Fibroblast of skin of right biceps (primary cell): ENCODE data around the gene GTPBP8.

Experiments used
- DNase-seq: peaks from one replicate; pipeline ENCODE4 v3.0.0-alpha.2; 2013

The GTPBP8 gene

DNA sequence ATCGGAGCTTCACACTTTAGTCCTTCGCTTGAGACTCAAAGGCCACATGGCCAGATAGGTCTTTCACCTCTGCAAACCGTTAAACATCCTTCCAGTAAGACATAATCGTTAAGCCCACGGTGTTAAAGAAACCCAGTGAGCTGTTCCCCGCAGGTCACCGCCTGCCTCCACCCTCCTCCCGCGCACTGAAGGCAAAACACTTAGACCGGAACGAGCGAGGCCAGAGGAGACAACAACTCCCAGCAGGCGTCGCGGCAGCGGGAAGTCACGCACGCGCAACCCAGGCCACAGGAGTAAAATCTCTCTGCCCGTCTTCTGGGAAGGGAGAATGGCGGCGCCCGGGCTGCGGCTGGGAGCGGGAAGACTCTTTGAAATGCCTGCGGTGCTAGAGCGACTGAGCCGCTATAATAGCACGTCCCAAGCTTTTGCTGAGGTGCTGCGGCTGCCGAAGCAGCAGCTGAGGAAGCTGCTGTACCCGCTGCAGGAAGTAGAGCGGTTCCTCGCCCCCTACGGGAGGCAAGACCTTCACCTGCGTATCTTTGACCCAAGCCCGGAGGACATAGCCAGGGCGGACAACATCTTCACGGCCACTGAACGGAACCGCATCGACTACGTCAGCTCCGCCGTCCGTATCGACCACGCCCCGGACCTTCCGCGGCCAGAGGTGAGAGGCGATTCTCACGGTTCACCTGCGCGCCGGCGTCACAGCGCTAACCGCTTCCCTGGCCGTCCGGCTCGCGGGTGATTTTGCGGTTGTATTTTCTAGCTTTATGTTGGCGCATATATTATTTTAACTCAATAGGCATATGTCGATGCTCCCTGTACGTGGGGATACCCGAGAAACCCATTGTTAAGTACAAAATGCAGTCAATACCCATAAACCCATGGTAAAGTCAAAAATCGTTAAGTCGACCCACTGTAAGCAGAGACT is at the start of gene GTPBP8:
Gene GTPBP8, plus strand, starts transcription at position 313 of the 931 bp plus-strand sequence. Its CDS starts 16 bp downstream, at position 329.
- DNase-seq = peak; percentile 87

DNA sequence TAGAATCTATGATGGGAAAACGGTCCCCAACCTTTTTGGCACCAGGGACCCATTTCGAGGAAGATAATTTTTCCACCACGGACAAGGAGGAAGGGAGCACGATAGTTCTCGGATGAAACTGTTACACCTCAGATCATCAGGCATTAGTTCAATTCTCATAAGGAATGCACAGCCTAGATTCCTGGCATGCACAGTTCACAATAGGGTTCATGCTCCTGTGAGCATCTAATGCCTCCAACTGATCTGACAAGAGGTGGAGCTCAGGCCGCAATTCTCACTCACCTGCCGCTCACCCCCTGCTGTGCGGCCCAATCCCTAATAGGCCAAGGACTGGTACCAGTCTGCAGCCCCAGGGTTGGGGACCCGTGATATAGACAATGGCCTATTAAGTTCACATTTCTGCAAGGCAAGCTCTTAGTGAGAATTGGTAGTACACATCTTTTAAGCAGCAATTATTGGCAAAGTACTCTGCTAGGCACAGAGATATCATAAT is 42.4 kb upstream of the GTPBP8 start:
- no peak for DNase-seq

- DNase-seq = no peak
Measured at GRCh38 chr3:112956351-112956750, 34.4 kb upstream of the GTPBP8 start.

- no peak for DNase-seq
Measured at GRCh38 chr3:112958811-112959560, 31.8 kb upstream of the GTPBP8 start.

GRCh38 chr3:112963683-112964082 is 27.1 kb upstream of the GTPBP8 start:
- DNase-seq = no peak

DNA sequence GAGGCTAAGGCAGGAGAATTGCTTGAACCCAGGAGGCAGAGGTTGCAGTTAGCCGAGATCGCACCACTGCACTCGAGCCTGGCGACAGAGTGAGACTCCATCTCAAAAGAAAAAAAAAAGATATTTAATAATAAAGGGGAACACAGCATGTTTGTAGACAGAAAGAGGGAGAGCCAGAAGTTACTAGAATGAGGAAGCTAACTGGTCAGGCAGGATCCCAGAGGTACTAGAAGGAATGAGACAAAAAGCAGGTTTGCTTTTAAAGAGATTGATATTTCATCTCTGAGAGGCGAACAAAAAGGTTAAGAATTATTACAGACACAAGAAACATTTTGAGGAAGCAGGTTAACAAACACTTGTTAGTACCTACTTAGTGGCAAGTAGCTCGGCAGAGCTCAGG is 25.1 kb upstream of the GTPBP8 start:
- DNase-seq = no peak

DNA sequence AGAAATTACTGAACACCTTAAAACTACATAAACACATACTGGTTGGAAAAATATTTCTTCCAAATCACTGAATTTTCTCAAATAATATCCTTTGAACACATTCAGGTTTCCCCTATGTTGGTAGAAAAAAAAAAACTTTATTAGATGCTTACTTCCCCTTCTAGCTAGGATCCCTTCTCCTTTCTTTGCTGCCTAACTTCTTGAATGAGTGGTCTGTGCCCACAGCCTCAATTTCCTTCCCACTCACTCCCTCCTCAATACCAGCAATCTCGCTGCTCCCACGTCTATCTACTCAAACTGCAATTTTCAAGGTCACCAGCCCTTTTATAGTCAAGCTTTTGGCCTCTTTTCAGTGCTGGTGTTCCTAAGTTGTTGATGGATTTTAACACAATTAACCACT is 24.2 kb upstream of the GTPBP8 start:
- DNase-seq = no peak

DNA sequence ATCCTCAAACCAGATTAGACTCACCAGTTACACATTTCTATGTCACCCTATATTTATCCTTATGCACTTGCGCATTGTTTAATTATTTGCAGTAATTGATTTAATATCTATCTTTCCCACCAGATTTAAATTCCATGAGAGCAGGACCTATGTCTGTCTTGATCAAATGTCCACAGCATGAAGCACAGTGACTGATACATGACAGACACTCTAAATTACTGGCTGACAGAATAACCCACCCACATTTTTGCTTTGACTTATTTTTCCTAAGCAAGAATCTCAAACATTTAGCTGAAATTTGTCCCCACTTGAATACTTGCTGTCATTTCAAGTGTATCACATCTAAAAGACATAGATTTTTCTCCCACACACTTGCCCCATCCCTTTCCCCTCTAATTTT is 23.4 kb upstream of the GTPBP8 start:
- no peak for DNase-seq

- no peak for DNase-seq
Measured at GRCh38 chr3:112967828-112968227, 23.0 kb upstream of the GTPBP8 start.

DNA sequence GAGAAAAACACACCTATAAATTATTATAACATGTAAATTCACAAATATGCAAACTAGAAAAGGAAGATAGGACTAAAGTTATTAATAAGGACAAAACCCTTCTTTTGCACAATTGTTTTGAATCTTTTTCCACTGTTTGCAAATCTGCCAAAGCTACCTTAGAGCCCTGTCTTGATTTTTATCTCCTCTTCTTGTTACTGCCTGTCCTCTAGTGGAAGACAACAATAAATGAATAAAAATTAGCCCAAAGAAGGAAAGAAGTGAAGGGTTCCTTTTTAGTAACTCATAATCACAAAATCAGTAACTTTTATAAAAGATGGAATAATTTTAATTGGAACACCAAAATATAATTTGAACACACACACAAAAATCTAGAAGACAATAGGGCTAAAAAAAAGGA is 18.6 kb upstream of the GTPBP8 start:
- DNase-seq = no peak

DNA sequence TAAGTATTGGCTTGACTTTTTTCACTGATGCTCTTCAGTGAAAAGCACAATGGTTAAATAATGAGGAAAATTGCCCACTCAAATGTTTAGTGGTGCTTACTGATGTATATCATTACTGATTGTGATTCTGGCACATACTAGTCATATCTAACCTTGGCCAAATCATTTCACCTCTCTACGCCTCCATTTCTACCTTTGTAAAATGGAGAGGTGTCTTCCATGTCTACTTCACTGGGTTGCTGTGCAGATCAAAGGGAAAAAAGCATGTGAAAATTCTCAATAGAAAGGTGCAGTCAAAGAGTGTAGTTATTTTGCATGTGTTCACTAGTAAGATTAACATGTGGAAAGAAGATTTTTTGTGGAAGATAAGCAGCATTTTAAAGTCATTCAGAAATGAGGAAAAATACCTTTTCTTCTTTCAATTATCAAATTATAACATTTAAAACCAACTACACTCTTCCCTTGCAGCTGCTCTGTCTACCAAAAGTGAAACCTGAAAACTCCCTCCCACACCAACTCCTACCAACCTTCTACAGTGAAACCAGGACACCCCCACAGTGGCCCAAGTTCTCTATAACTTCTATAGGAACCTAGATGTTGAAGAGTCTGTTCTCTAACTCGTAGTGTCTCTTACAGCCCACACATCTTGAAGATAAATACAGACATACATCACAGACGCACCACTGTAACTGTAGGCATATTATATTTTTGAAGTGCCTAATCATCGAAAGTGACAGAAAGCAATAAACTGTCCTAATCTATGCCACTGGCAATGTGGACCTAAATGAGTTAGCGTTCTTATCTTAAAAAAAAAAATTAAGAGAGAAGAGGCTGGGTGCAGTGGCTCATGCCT is 17.2 kb upstream of the GTPBP8 start:
- DNase-seq = no peak

- DNase-seq = no peak
Measured at GRCh38 chr3:112974178-112974517, 16.6 kb upstream of the GTPBP8 start.

GRCh38 chr3:112974894-112975293 is 15.9 kb upstream of the GTPBP8 start, which contains the start of gene CD200R1:
Gene CD200R1, minus strand, starts transcription at chr3:112975103. Its CDS starts 246 bp downstream, at chr3:112974857.
- no peak for DNase-seq

GRCh38 chr3:112976001-112976400 is 14.8 kb upstream of the GTPBP8 start:
- DNase-seq = no peak

DNA sequence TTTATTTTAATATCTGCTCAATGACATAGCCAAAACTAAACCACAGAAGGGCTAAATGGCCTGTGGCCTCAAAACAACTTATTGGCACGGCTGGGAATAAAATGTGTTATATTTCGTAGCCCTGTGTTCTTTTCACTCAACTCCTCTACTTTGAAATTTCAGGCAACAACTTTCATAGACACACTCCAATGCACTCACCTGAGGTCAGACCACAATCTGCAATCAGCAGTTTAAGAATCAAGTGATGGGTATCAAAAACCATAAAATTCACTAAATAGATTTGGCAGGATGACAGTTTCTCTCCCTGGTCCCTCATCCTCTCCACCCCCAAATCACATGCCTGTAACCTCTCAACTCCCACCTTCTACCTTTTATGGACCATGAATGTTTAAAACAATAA is 13.8 kb upstream of the GTPBP8 start:
- peak; percentile 12 for DNase-seq

GRCh38 chr3:112979244-112979832 is 11.4 kb upstream of the GTPBP8 start:
- peak; percentile 34 for DNase-seq

DNA sequence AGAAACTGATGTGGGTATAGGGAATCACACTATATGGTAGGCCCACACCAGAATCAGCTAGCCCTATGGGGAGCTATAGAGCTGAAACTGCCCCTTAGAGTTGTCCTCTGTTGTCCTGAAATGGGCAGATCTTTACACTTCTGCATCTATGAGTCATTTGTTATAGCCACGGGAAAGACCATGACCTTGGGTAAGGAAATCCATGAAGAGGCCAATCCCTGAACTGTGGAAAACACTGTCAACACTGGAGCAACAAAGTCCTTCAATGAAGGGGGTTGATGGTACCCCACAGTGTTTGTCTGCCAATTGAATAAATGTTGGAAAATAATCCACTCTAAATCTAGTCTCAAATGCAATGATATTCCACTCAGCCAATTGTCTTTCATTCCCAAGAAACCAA is 10.7 kb upstream of the GTPBP8 start:
- DNase-seq = no peak

DNA sequence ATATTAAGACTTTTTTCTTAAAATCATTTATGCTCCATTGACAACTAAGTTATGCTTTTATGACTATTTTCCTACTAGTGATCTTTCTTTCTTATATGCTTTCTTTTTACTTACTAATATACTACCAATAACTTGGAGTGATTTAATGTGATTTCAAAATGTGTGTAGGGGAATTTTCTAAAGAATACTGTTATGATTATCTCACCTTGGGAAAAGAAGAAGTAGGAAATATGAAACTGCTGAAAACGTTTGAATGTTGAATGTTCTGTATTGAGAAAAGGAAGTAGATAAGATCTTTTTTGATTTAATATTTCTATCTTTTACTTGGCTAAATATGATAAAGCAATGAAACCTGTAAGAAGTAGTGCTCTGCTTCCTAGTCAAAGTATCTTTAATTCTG is 8.1 kb upstream of the GTPBP8 start:
- no peak for DNase-seq

DNA sequence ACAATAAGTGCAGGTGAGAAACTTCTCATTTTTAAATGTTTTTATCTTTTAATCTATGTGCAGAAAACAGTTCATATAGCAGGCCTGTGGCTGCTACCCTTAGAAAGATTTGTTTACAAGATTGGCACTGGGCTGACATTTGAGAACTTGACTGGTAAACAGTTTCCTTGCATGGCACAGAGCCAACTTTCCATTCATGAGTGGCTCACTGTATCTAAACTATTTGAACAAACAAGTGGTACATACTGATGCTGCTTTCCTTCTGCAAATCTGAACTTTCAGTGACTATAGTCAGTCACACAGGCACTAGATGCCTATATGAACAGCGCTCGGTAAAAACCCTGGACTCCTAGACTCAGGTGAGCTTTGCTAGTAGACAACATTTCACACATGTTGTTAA is 6.3 kb upstream of the GTPBP8 start:
- DNase-seq = no peak

DNA sequence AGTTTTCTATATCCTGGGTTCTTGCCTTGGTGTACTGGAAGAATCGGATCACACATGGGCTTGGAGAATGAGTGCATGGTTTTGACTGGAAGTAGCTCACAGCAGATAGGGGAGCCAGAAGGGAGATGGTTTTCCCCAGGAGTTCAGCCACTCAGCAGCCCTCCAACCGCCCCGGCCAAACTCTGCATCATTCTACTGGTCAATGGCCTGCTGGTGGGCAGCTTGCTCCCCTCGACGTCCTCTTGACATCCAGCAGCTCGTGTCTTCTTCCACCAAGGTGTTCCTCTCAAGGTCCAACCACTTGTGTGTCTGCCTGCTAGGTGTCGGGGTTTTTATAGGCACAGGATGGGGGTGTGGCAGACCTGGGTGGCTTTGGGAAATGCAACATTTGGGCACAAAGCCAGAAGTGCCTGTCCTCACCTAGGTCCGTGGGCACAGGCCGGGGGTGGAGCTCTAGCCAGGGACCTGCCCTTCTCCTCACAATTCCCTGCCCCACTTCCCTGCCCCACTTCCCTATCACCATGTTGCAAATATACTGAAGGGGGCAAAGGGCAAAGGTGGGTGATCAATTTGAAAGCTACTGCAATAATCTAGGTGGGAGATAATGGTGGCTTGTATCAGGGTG is 3.0 kb upstream of the GTPBP8 start:
- DNase-seq = no peak

- no peak for DNase-seq
Measured at GRCh38 chr3:112995800-112996199, 5.0 kb downstream of the GTPBP8 start.

GRCh38 chr3:113000691-113001090 is 9.9 kb downstream of the GTPBP8 start:
- DNase-seq = no peak
